ENCODE results near the gene MT1B.
A peak's percentile ranks its signal among the peaks of the same experiment; 100 is the strongest.

Gene MT1B

GRCh38 chr16:56636616-56637413 lies 14.9 kb upstream of the MT1B start:
- TF ChIP-seq, protein P1, sequence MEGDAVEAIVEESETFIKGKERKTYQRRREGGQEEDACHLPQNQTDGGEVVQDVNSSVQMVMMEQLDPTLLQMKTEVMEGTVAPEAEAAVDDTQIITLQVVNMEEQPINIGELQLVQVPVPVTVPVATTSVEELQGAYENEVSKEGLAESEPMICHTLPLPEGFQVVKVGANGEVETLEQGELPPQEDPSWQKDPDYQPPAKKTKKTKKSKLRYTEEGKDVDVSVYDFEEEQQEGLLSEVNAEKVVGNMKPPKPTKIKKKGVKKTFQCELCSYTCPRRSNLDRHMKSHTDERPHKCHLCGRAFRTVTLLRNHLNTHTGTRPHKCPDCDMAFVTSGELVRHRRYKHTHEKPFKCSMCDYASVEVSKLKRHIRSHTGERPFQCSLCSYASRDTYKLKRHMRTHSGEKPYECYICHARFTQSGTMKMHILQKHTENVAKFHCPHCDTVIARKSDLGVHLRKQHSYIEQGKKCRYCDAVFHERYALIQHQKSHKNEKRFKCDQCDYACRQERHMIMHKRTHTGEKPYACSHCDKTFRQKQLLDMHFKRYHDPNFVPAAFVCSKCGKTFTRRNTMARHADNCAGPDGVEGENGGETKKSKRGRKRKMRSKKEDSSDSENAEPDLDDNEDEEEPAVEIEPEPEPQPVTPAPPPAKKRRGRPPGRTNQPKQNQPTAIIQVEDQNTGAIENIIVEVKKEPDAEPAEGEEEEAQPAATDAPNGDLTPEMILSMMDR (IDR thresholded peaks at IDR 0.05; ENCODE audit: borderline replicate concordance, control extremely low read depth, extremely low read depth, insufficient read depth, missing control alignments) = no peak

DNA sequence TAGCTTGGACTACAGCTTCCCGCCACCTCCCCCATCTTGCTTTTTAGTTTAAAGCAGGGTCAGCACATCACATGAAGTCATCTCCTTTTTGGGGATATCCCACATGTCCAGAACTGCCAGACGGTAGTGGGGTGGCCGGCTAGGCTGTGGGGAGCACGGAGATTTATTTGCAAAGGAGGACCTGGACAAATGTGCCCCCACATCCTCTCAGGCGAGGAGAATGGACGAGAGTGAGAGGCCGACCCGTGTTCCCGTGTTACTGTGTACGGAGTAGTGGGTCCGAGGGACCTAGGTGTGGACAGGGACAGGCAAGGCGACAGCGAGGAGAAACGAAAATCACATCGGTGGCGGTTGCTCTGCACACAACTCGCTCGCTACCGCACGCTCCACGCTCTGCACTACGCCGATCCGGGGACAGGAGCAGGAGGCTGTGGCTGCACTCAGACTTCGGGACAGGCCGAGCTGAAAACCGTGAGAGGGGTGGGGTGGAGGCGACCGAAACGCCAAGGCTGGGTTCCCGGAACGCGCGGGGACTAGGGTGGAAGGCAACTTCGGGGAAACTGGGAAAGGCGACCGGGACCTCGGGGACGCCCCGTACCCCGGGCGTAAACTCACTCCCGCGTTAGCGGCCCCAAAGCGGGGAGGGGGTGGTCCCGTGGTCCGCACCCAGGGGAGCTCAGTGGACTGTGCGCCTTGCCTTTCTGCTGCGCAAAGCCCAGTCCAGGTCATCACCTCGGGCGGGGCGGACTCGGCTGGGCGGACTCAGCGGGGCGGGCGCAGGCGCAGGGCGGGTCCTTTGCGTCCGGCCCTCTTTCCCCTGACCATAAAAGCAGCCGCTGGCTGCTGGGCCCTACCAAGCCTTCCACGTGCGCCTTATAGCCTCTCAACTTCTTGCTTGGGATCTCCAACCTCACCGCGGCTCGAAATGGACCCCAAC lies 13.6 kb upstream of the MT1B start, which contains the start of gene MT1A:
Gene MT1A (plus strand): TSS at position 853 of the 937 bp plus-strand sequence. CDS start 73 bp downstream, at position 926.
- DNase-seq (ENCODE audit: low spot score) = no peak

More at GRCh38 chr16:56636616-56637413, 14.9 kb upstream of the MT1B start:
- in situ Hi-C loops (cut with MboI; ENCODE audit: low sequenced_read_pairs, unreplicated experiment) = no loop called here
- DNase-seq (ENCODE audit: low spot score) = no peak

DNA sequence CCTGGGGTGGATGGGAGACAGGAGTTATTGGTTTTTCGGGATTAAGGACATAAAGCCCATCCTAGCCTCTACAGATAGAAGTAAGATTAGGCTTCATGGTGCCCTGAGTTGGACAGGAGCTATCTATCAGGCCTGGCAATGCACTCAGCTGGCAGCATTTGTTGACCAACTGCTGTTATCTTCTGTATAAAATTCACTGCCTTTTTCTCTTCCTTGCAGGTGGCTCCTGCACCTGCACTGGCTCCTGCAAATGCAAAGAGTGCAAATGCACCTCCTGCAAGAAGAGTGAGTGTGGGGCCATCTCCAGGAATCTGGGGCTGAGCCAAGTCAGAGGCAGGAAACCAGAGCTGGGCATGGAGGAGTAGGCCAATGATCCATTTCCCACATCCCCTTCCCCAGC lies 12.6 kb upstream of the MT1B start:
- in situ Hi-C loops (cut with MboI; ENCODE audit: low sequenced_read_pairs, unreplicated experiment) = no loop called here

More for the DNA sequence above, 13.6 kb upstream of the MT1B start, which contains the start of gene MT1A:
- in situ Hi-C loops (cut with MboI; ENCODE audit: low sequenced_read_pairs, unreplicated experiment) = no loop called here
- TF ChIP-seq, protein P1 (IDR thresholded peaks at IDR 0.05; ENCODE audit: borderline replicate concordance, control extremely low read depth, extremely low read depth, insufficient read depth, missing control alignments) = no peak

GRCh38 chr16:56640076-56640475 lies 11.6 kb upstream of the MT1B start:
- no peak for DNase-seq (ENCODE audit: low spot score)
- in situ Hi-C loops (cut with MboI; ENCODE audit: low sequenced_read_pairs, unreplicated experiment) = no loop called here
- TF ChIP-seq, protein P1 (IDR thresholded peaks at IDR 0.05; ENCODE audit: borderline replicate concordance, control extremely low read depth, extremely low read depth, insufficient read depth, missing control alignments) = no peak

More for the DNA sequence above, 12.6 kb upstream of the MT1B start:
- DNase-seq (ENCODE audit: low spot score) = no peak
- TF ChIP-seq, protein P1 (IDR thresholded peaks at IDR 0.05; ENCODE audit: borderline replicate concordance, control extremely low read depth, extremely low read depth, insufficient read depth, missing control alignments) = no peak

- in situ Hi-C loops (cut with MboI; ENCODE audit: low sequenced_read_pairs, unreplicated experiment) = no loop called here
- DNase-seq (ENCODE audit: low spot score) = no peak
- TF ChIP-seq, protein P1 (IDR thresholded peaks at IDR 0.05; ENCODE audit: borderline replicate concordance, control extremely low read depth, extremely low read depth, insufficient read depth, missing control alignments) = no peak
Observed at GRCh38 chr16:56641166-56641565, 10.5 kb upstream of the MT1B start.

GRCh38 chr16:56643080-56643778 lies 8.5 kb upstream of the MT1B start:
- DNase-seq (ENCODE audit: low spot score) = peak; percentile 54
- in situ Hi-C loops (cut with MboI; ENCODE audit: low sequenced_read_pairs, unreplicated experiment) = no loop called here
- TF ChIP-seq, protein P1 (IDR thresholded peaks at IDR 0.05; ENCODE audit: borderline replicate concordance, control extremely low read depth, extremely low read depth, insufficient read depth, missing control alignments) = no peak
